ENCODE results near the gene KCTD13.

DNA sequence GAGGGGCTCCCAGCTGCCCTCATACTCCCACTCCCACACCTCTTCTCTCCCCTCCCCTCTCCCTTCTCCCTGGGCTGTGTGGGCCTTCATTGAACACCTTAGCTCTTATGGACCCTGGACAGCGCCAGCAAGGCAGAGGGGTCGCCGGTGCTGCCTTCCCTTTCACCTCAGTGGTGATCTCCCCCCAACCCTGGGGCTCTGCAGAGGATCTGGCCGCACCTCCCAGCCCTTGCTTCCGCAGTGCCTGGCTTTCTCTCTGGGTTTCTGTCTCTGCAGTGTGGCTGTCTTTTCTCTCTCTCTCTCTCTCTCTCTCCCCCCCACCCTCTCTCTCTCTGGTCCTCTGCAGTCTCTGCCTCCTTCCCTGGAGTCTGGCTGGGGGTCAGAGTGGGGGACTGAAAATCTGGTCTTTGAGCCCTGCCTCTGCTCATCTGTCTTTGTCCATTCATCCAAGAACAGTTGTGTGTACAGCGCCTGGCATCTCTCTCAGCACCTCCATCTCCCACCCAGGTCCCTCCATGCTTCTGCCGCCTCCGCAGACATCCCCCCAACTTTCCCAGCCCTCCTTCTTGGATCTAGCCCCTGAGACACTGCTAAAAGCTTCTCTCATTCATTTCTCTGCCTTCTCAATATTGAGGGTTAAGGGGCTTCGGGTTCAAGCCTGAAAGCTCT is 27.8 kb downstream of the KCTD13 start:
- TF ChIP-seq, protein P1, sequence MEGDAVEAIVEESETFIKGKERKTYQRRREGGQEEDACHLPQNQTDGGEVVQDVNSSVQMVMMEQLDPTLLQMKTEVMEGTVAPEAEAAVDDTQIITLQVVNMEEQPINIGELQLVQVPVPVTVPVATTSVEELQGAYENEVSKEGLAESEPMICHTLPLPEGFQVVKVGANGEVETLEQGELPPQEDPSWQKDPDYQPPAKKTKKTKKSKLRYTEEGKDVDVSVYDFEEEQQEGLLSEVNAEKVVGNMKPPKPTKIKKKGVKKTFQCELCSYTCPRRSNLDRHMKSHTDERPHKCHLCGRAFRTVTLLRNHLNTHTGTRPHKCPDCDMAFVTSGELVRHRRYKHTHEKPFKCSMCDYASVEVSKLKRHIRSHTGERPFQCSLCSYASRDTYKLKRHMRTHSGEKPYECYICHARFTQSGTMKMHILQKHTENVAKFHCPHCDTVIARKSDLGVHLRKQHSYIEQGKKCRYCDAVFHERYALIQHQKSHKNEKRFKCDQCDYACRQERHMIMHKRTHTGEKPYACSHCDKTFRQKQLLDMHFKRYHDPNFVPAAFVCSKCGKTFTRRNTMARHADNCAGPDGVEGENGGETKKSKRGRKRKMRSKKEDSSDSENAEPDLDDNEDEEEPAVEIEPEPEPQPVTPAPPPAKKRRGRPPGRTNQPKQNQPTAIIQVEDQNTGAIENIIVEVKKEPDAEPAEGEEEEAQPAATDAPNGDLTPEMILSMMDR (IDR thresholded peaks at IDR 0.05), result no peak
- TF ChIP-seq EP300 (IDR thresholded peaks at IDR 0.05), result no peak
- TF ChIP-seq POLR2A (IDR thresholded peaks at IDR 0.05; ENCODE audit: low read depth), result no peak
- no peak for TF ChIP-seq POLR2AphosphoS5 (IDR thresholded peaks at IDR 0.05)
